Measurements from ENCODE around the gene HYDIN. TPM values are rescaled to one million over a fixed set of nuclear protein-coding genes. Genes with fewer than 3 reads are reported as not detected.

HYDIN gene
- total RNA-seq, 4 donors from 2014 or later: 0.16 to 2.0 (median 1.4) TPM; not detected in 1

- Histone ChIP-seq H3K27me3 (peaks cover 5% of the 10 kb centered on the region), H3K4me1 (no peaks in the 10 kb centered on the region), H3K9me3 (no peaks in the 10 kb centered on the region), H3K36me3 (no peaks in the 10 kb centered on the region), H3K4me3 (no peak overlapping the region), H3K27ac (no peak overlapping the region)
- DNase-seq: no peak
- in situ Hi-C loops (cut with MboI; ENCODE audit: low pct_ligation_motif_present in 1 of 4, low pct_unique_long_range_greater_than_20kb in 1 of 4, low sequenced_read_pairs in 3 of 4): no loop called here
- WGBS, 2 donors (ENCODE audit: low coverage in 1 of 2): 65 to 90% methylated on average over 2 to 9 of the region's 9 CpGs
- intact Hi-C loops (cut with DNase I; ENCODE audit: low total_unique reads): no loop called here
- TF ChIP-seq CTCF (IDR thresholded peaks at IDR 0.05): no peak
- no peak for TF ChIP-seq POLR2A (IDR thresholded peaks at IDR 0.05)
- no peak for TF ChIP-seq POLR2AphosphoS5 (IDR thresholded peaks at IDR 0.05)
- TF ChIP-seq EP300 (IDR thresholded peaks at IDR 0.05; ENCODE audit: low read depth): no peak
Measured at GRCh38 chr16:70809392-70810060, 421.0 kb downstream of the HYDIN start.

GRCh38 chr16:70808371-70808770 is 422.2 kb downstream of the HYDIN start:
- DNase-seq: no peak
- Histone ChIP-seq H3K36me3 (no peaks in the 10 kb centered on the region), H3K9me3 (no peaks in the 10 kb centered on the region), H3K4me1 (no peaks in the 10 kb centered on the region), H3K27me3 (peaks cover 5% of the 10 kb centered on the region), H3K4me3 (no peak overlapping the region), H3K27ac (no peak overlapping the region)
- intact Hi-C loops (cut with DNase I; ENCODE audit: low total_unique reads) (no loop called here), in situ Hi-C loops (cut with MboI; ENCODE audit: low pct_ligation_motif_present in 1 of 4, low pct_unique_long_range_greater_than_20kb in 1 of 4, low sequenced_read_pairs in 3 of 4) (no loop called here)
- no peak for TF ChIP-seq CTCF (IDR thresholded peaks at IDR 0.05)
- TF ChIP-seq EP300 (IDR thresholded peaks at IDR 0.05; ENCODE audit: low read depth): no peak
- TF ChIP-seq POLR2A (IDR thresholded peaks at IDR 0.05): no peak
- no peak for TF ChIP-seq POLR2AphosphoS5 (IDR thresholded peaks at IDR 0.05)

GRCh38 chr16:70805787-70806186 is 424.7 kb downstream of the HYDIN start:
- H3K4me1 ChIP-seq: peaks cover 0 to 2% (median 0%) of the 10 kb centered on the region in 4 donors
- intact Hi-C loops (cut with DNase I; ENCODE audit: low total_unique reads): no loop called here
- in situ Hi-C loops (cut with MboI; ENCODE audit: low pct_ligation_motif_present in 1 of 4, low pct_unique_long_range_greater_than_20kb in 1 of 4, low sequenced_read_pairs in 3 of 4): no loop called here
- no peak overlapping the region for H3K27ac ChIP-seq
- H3K27me3 ChIP-seq: peaks cover 5% of the 10 kb centered on the region
- H3K9me3 ChIP-seq: no peaks in the 10 kb centered on the region
- no peak for DNase-seq
- no peaks in the 10 kb centered on the region for H3K36me3 ChIP-seq
- no peak overlapping the region for H3K4me3 ChIP-seq
- 77 to 100% methylated on average over 1 to 3 of the region's 3 CpGs for WGBS, 2 donors (ENCODE audit: low coverage in 1 of 2)
- TF ChIP-seq POLR2A (IDR thresholded peaks at IDR 0.05): no peak
- TF ChIP-seq CTCF (IDR thresholded peaks at IDR 0.05): no peak
- TF ChIP-seq POLR2AphosphoS5 (IDR thresholded peaks at IDR 0.05): no peak
- TF ChIP-seq EP300 (IDR thresholded peaks at IDR 0.05; ENCODE audit: low read depth): no peak

GRCh38 chr16:70805380-70805779 is 425.1 kb downstream of the HYDIN start:
- intact Hi-C loops (cut with DNase I; ENCODE audit: low total_unique reads): no loop called here
- WGBS, 2 donors (ENCODE audit: low coverage in 1 of 2): 75% methylated on average over 6 of the region's 6 CpGs; no CpG with 5 or more reads in 1 of the 2 donors
- no peak for DNase-seq
- H3K27me3 ChIP-seq: peaks cover 5% of the 10 kb centered on the region
- no peaks in the 10 kb centered on the region for H3K9me3 ChIP-seq
- in situ Hi-C loops (cut with MboI; ENCODE audit: low pct_ligation_motif_present in 1 of 4, low pct_unique_long_range_greater_than_20kb in 1 of 4, low sequenced_read_pairs in 3 of 4): no loop called here
- H3K36me3 ChIP-seq: no peaks in the 10 kb centered on the region
- H3K4me3 ChIP-seq: no peak overlapping the region
- TF ChIP-seq EP300 (IDR thresholded peaks at IDR 0.05; ENCODE audit: low read depth) (no peak), POLR2AphosphoS5 (IDR thresholded peaks at IDR 0.05) (no peak), POLR2A (IDR thresholded peaks at IDR 0.05) (no peak), CTCF (IDR thresholded peaks at IDR 0.05) (no peak)
- no peak overlapping the region for H3K27ac ChIP-seq
- peaks cover 1 to 4% (median 2%) of the 10 kb centered on the region in 4 donors for H3K4me1 ChIP-seq
